Adipose tissue (tissue), 3 donors: Measurements from ENCODE around the gene KLHDC3. TPM values are rescaled to one million over a fixed set of nuclear protein-coding genes. Genes with fewer than 3 reads are reported as not detected.

ENCODE experiments used
- H3K27ac ChIP-seq: one replicate; pipeline ENCODE4 v1.5.1; 2013; ENCODE audit warnings: low read depth, low read length
- WGBS, 3 donors: extraction: QIAGEN DNeasy Blood & Tissue Kit; methylation state at CpG; one replicate each; pipeline ENCODE4 v1.1.7; 2013; 5-methylcytosine and 5-hydroxymethylcytosine counted together
- polyA plus RNA-seq, 3 donors: library from polyadenylated mRNA; stranded (reverse); fragments of 200-250 nt; gene quantifications; one replicate each; pipeline ENCODE4 v1.2.3, GENCODE V29; 2013
- donor health status: healthy with polysubstance abuse.
- donor health status: Bipolar disorder and iron deficiency.
- donor health status: healthy.

Gene KLHDC3
- polyA plus RNA-seq, result 100 to 1,000 TPM in 1 of 3 donors, 10 to 100 TPM in 2; 44.6 to 108 (median 70.5) TPM

GRCh38 chr6:43013843-43014433 is at the start of gene KLHDC3, which contains the start of gene MEA1:
TSS of gene KLHDC3 (plus strand) at chr6:43014249. CDS start at chr6:43017193, 2,944 bp downstream.
TSS of gene MEA1 (minus strand) at chr6:43013946. CDS start at chr6:43013813, 133 bp downstream.
- WGBS, 3 donors, result 0 to 1% (median 1%) methylated on average over 51 of the region's 51 CpGs
- H3K27ac ChIP-seq, result no peak within 1 kb of the TSS

GRCh38 chr6:42966571-42966970 is 47.5 kb upstream of the KLHDC3 start:
- H3K27ac ChIP-seq, result no peak overlapping the region
- 67 to 80% (median 75%) methylated on average over 7 of the region's 7 CpGs for WGBS, 3 donors

GRCh38 chr6:42967228-42967627 is 46.8 kb upstream of the KLHDC3 start:
- 93 to 95% (median 95%) methylated on average over 11 of the region's 11 CpGs for WGBS, 3 donors
- H3K27ac ChIP-seq, result no peak overlapping the region

GRCh38 chr6:42968126-42968701 is 45.8 kb upstream of the KLHDC3 start:
- H3K27ac ChIP-seq, result no peak overlapping the region
- WGBS, 3 donors, result 94 to 98% (median 96%) methylated on average over 12 of the region's 12 CpGs

- H3K27ac ChIP-seq, result no peak overlapping the region
- WGBS, 3 donors, result 69 to 86% (median 80%) methylated on average over 4 of the region's 4 CpGs
Measured at GRCh38 chr6:42968783-42969182, 45.3 kb upstream of the KLHDC3 start.

- no peak overlapping the region for H3K27ac ChIP-seq
- WGBS, 3 donors, result 87 to 90% (median 89%) methylated on average over 2 of the region's 2 CpGs
Measured at GRCh38 chr6:42969431-42969830, 44.6 kb upstream of the KLHDC3 start.

GRCh38 chr6:42969934-42970333 is 44.1 kb upstream of the KLHDC3 start:
- WGBS, 3 donors, result 57 to 94% (median 88%) methylated on average over 4 of the region's 4 CpGs
- no peak overlapping the region for H3K27ac ChIP-seq

GRCh38 chr6:42970871-42971612 is 43.0 kb upstream of the KLHDC3 start:
- no peak overlapping the region for H3K27ac ChIP-seq
- WGBS, 3 donors, result 63 to 87% (median 75%) methylated on average over 4 of the region's 4 CpGs

GRCh38 chr6:42971746-42972327 is 42.2 kb upstream of the KLHDC3 start:
- H3K27ac ChIP-seq, result no peak overlapping the region
- 74 to 92% (median 78%) methylated on average over 3 of the region's 3 CpGs for WGBS, 3 donors

- WGBS, 3 donors, result 66 to 98% (median 75%) methylated on average over 3 of the region's 3 CpGs
Measured at GRCh38 chr6:42973926-42974325, 40.1 kb upstream of the KLHDC3 start.

GRCh38 chr6:42974919-42975505 is 39.0 kb upstream of the KLHDC3 start:
- H3K27ac ChIP-seq, result no peak overlapping the region
- 77 to 88% (median 78%) methylated on average over 5 of the region's 5 CpGs for WGBS, 3 donors

More at GRCh38 chr6:42973926-42974325, 40.1 kb upstream of the KLHDC3 start:
- H3K27ac ChIP-seq, result no peak overlapping the region

- WGBS, 3 donors, result 0 to 1% (median 1%) methylated on average over 11 to 28 of the region's 28 CpGs
Measured at GRCh38 chr6:42978487-42978838, 35.6 kb upstream of the KLHDC3 start.

GRCh38 chr6:42978839-42979522 is 35.1 kb upstream of the KLHDC3 start, which contains the start of gene PEX6:
TSS of gene PEX6 (minus strand) at chr6:42979181. CDS start at chr6:42979150, 31 bp downstream.
- WGBS, 3 donors, result 0 to 1% (median 0%) methylated on average over 57 to 59 of the region's 59 CpGs
- H3K27ac ChIP-seq, result peak within 1 kb of the TSS; percentile 2

More at GRCh38 chr6:42978487-42978838, 35.6 kb upstream of the KLHDC3 start:
- peak overlapping the region; percentile 2 for H3K27ac ChIP-seq

GRCh38 chr6:42979523-42980177 is 34.4 kb upstream of the KLHDC3 start:
- H3K27ac ChIP-seq, result no peak overlapping the region
- 38 to 44% (median 42%) methylated on average over 9 of the region's 9 CpGs for WGBS, 3 donors

- no peak overlapping the region for H3K27ac ChIP-seq
- 84 to 89% (median 85%) methylated on average over 5 of the region's 5 CpGs for WGBS, 3 donors
Measured at GRCh38 chr6:42981836-42982235, 32.2 kb upstream of the KLHDC3 start.

- no peak within 1 kb of the TSS for H3K27ac ChIP-seq
- 0 to 1% (median 1%) methylated on average over 48 to 59 of the region's 59 CpGs for WGBS, 3 donors
Measured at GRCh38 chr6:42984001-42984923, 29.8 kb upstream of the KLHDC3 start, which contains the start of gene PPP2R5D. TSS of gene PPP2R5D (plus strand) at chr6:42984570. CDS start at chr6:42984678, 108 bp downstream.
